ENCODE data around the gene PARP11.

DNA sequence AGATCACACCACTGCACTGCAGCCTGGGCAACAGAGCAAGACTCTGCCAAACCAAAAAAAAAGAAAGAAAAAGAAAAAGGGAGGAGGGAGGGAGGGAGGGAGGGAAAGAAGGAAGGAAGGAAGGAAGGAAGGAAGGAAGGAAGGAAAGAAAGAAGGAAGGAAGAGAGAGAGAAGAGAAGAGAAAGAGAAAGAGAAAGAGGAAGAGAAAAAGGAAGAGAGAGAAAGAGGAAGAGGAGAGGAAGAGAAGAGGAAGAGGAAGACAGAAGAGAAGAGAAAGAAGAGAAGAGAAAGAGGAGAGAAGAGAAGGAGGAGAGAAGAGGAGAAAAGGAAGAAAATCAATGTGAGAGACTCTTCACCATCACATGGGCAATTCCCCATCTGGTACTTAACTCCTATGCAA, 62.7 kb downstream of the PARP11 start:
- TF ChIP-seq SP1 (IDR thresholded peaks at IDR 0.05) (no peak), L3MBTL2 (conservative IDR thresholded peaks at IDR 0.05) (no peak), LEF1 (IDR thresholded peaks at IDR 0.05; ENCODE audit: borderline replicate concordance) (no peak), FOXM1 (IDR thresholded peaks at IDR 0.05; ENCODE audit: borderline replicate concordance) (no peak), FOXK2 (IDR thresholded peaks at IDR 0.05) (no peak), CTBP1 (IDR thresholded peaks at IDR 0.05; ENCODE audit: borderline replicate concordance) (no peak)
- TF ChIP-seq, protein P1, sequence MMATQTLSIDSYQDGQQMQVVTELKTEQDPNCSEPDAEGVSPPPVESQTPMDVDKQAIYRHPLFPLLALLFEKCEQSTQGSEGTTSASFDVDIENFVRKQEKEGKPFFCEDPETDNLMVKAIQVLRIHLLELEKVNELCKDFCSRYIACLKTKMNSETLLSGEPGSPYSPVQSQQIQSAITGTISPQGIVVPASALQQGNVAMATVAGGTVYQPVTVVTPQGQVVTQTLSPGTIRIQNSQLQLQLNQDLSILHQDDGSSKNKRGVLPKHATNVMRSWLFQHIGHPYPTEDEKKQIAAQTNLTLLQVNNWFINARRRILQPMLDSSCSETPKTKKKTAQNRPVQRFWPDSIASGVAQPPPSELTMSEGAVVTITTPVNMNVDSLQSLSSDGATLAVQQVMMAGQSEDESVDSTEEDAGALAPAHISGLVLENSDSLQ (IDR thresholded peaks at IDR 0.05), result no peak
